Adrenal gland (tissue), 19 donors: ENCODE measurements around the gene AKAP1. TPM values are rescaled to one million over a fixed set of nuclear protein-coding genes. Genes with fewer than 3 reads are reported as not detected.

Experiments
- DNase-seq, 7 donors: peaks; one replicate each; pipeline ENCODE4 v3.0.0-alpha.2; 2019 to 2020
- H3K27ac ChIP-seq, 5 donors: fragments of 200-600 bp; sonication (generic) in 4 of 5; 1 replicate in 3 of 5; 2 replicates in 2 of 5; pipeline versions ENCODE4 v1.5.1 to v1.8.0; 2016 to 2020; ENCODE audit warnings: mild to moderate bottlenecking in 1 of 5
- H3K27me3 ChIP-seq: fragments of 200-600 bp; 2 replicates; pipeline ENCODE4 v1.8.0; 2021
- H3K36me3 ChIP-seq, 2 donors: fragments of 200-600 bp; replicated peaks in 1 of 2; 1 replicate in 1 of 2; 2 replicates in 1 of 2; pipeline versions ENCODE4 v1.5.1 to v1.8.0; 2018 to 2022
- H3K4me1 ChIP-seq, 2 donors: fragments of 200-600 bp; replicated peaks in 1 of 2; 1 replicate in 1 of 2; 2 replicates in 1 of 2; pipeline versions ENCODE4 v1.5.1 to v1.8.0; 2018 to 2021
- H3K4me3 ChIP-seq, 4 donors: fragments of 200-600 bp; sonication (generic) in 3 of 4; one replicate each; pipeline ENCODE4 v1.5.1; 2016 to 2018
- H3K9me3 ChIP-seq, 3 donors: fragments of 200-600 bp; sonication (generic) in 1 of 3; replicated peaks in 1 of 3; 1 replicate in 2 of 3; 2 replicates in 1 of 3; pipeline versions ENCODE4 v1.5.1 to v1.8.0; 2016 to 2021
- CTCF ChIP-seq, 6 experiments: fragments of 450-650 bp in 4 of 6; fragments of 200-600 bp in 2 of 6; sonication (generic) in 1 of 6; IDR thresholded peaks; 1 replicate in 5 of 6; 2 replicates in 1 of 6; pipeline versions ENCODE4 v1.5.1 to v1.8.0; 2016 to 2021; ENCODE audit warnings: antibody characterized with exemption in 6 of 6, mild to moderate bottlenecking in 2 of 6, moderate library complexity in 1 of 6
- POLR2A ChIP-seq, 2 donors: fragments of 450-650 bp; IDR thresholded peaks; one replicate each; pipeline ENCODE4 v1.6.1; 2017; ENCODE audit warnings: antibody characterized with exemption in 2 of 2, mild to moderate bottlenecking in 2 of 2, moderate library complexity in 1 of 2
- WGBS, 4 donors: extraction: QIAGEN DNeasy Blood & Tissue Kit in 2 of 4; methylation state at CpG; one replicate each; pipeline versions ENCODE4 v1.1.5 to v1.1.7; 2013 to 2017; 5-methylcytosine and 5-hydroxymethylcytosine counted together
- intact Hi-C, 2 donors: fragments of 100-400 bp; cut with DNase I; formaldehyde crosslinking; loops; one replicate each; pipeline versions ENCODE4 v1.14.1 to v1.15.0; 2022 to 2023
- long read RNA-seq, 10 donors: library from polyadenylated mRNA in 3 of 10; unstranded in 2 of 10; stranded (forward) in 1 of 10; transcript quantifications; one replicate each; pipeline ENCODE4 v2.0.0 and lab custom pipeline, GENCODE V29; 2021 to 2026
- polyA plus RNA-seq, 3 donors: library from polyadenylated mRNA; stranded (reverse); fragments of 200-250 nt in 2 of 3; fragments of 350-450 nt in 1 of 3; fragmentation: Illumina TruSeq in 1 of 3; extraction: RNeasy Lipid Tissue Mini Kit (QIAGEN cat#74804) in 1 of 3; gene quantifications; one replicate each; pipeline ENCODE4 v1.2.3, GENCODE V29; 2013 to 2014
- total RNA-seq, 9 donors: library from RNA; depleted of rRNA in 4 of 9; stranded (reverse); fragments of >200 nt in 4 of 9; fragments of 120-200 nt in 1 of 9; fragmentation: NEBNext Ultra II Directional in 1 of 9; extraction: Animal tissue kit (Norgen Biotek cat#: 25700) in 1 of 9; gene quantifications; one replicate each; pipeline versions ENCODE4 v1.1.0 to v1.2.4, GENCODE V29; 2013 to 2023
- donor health status: healthy with polysubstance abuse.
- donor health status: Bipolar disorder and iron deficiency.
- donor health status: DM: yes; HTN: yes; CAD: no.
- donor health status: DM: no; HTN: no; CAD: no.
- donor health status: DM: no; HTN: no; CAD: no.
- donor health status: DM: yes; HTN: yes; CAD: no.

Gene AKAP1
- total RNA-seq (100 to 1,000 TPM in 1 of 9 donors, 10 to 100 TPM in 8; 14.0 to 259 (median 30.0) TPM), polyA plus RNA-seq (10 to 100 TPM; 15.2 to 46.6 (median 16.2) TPM)
- long read RNA-seq, donor 1, partial matches to known transcripts: 5 of 5 reads
- long read RNA-seq, donor 1, other reads (novel, unspliced or antisense): 0 of 5 reads
- long read RNA-seq, donor 2: 0 reads
- long read RNA-seq, donor 3, partial matches to known transcripts: 0 of 2 reads
- long read RNA-seq, donor 3, other reads (novel, unspliced or antisense): 0 of 2 reads
- long read RNA-seq, donor 4, partial matches to known transcripts: 2 of 5 reads
- long read RNA-seq, donor 4, other reads (novel, unspliced or antisense): 2 of 5 reads
- long read RNA-seq, donor 5, transcript AKAP1-202 (11 exons, 3,970 nt): major isoform, 46 of 68 reads
- long read RNA-seq, donor 5, partial matches to known transcripts: 7 of 68 reads
- long read RNA-seq, donor 5, other reads (novel, unspliced or antisense): 14 of 68 reads
- long read RNA-seq, donor 6, partial matches to known transcripts: 1 of 2 reads
- long read RNA-seq, donor 6, other reads (novel, unspliced or antisense): 1 of 2 reads
- long read RNA-seq, donor 7: 0 reads
- long read RNA-seq, donor 8, partial matches to known transcripts: 0 of 1 reads
- long read RNA-seq, donor 8, other reads (novel, unspliced or antisense): 0 of 1 reads
- long read RNA-seq, donor 9: 0 reads
- long read RNA-seq, donor 10, partial matches to known transcripts: 0 of 1 reads
- long read RNA-seq, donor 10, other reads (novel, unspliced or antisense): 0 of 1 reads

GRCh38 chr17:57084802-57085447 lies at the start of gene AKAP1:
Gene AKAP1, plus strand, starts transcription at chr17:57085246. Its CDS starts 20,219 bp downstream, at chr17:57105465.
- TF ChIP-seq POLR2A (IDR thresholded peaks at IDR 0.05): peak; percentile 91 to 96
- TF ChIP-seq CTCF (IDR thresholded peaks at IDR 0.05): peak in 5 of 6 experiments; percentile 16 to 57 (median 35)
- intact Hi-C loops: no loop called here
- H3K4me3 ChIP-seq: peak within 1 kb of the TSS; percentile 43 to 95 (median 55)
- DNase-seq: peak; percentile 95 to 98 (median 97)
- H3K27ac ChIP-seq: peak within 1 kb of the TSS; percentile 39 to 99 (median 95)
- no peaks in the 10 kb centered on the region for H3K36me3 ChIP-seq
- peaks cover 10 to 32% of the 10 kb centered on the region in 2 donors for H3K4me1 ChIP-seq
- no peaks in the 10 kb centered on the region for H3K27me3 ChIP-seq
- H3K9me3 ChIP-seq: no peaks in the 10 kb centered on the region
- WGBS, 4 donors: 0 to 1% (median 1%) methylated on average over 2 to 85 of the region's 85 CpGs

GRCh38 chr17:57035971-57036481 lies 49.0 kb upstream of the AKAP1 start:
- WGBS, 4 donors: 42 to 56% (median 51%) methylated on average over 4 of the region's 4 CpGs
- intact Hi-C loops: no loop called here

GRCh38 chr17:57037411-57037810 lies 47.6 kb upstream of the AKAP1 start:
- intact Hi-C loops: no loop called here
- no peaks in the 10 kb centered on the region for H3K36me3 ChIP-seq
- DNase-seq: no peak
- no peak overlapping the region for H3K4me3 ChIP-seq
- H3K9me3 ChIP-seq: no peaks in the 10 kb centered on the region
- 65 to 82% (median 79%) methylated on average over 1 of the region's 1 CpG for WGBS, 4 donors
- no peak overlapping the region for H3K27ac ChIP-seq
- H3K4me1 ChIP-seq: no peaks in the 10 kb centered on the region
- no peak for TF ChIP-seq CTCF (IDR thresholded peaks at IDR 0.05)
- no peak for TF ChIP-seq POLR2A (IDR thresholded peaks at IDR 0.05)
- H3K27me3 ChIP-seq: no peaks in the 10 kb centered on the region

More at GRCh38 chr17:57035971-57036481, 49.0 kb upstream of the AKAP1 start:
- Histone ChIP-seq H3K4me3 (peak overlapping the region in 1 of 4 donors; percentile 23), H3K27ac (no peak overlapping the region), H3K36me3 (no peaks in the 10 kb centered on the region), H3K9me3 (no peaks in the 10 kb centered on the region), H3K4me1 (no peaks in the 10 kb centered on the region), H3K27me3 (no peaks in the 10 kb centered on the region)
- peak in 3 of 7 donors; percentile 16 to 26 (median 20) for DNase-seq
- no peak for TF ChIP-seq CTCF (IDR thresholded peaks at IDR 0.05)
- TF ChIP-seq POLR2A (IDR thresholded peaks at IDR 0.05): no peak
